Skeletal muscle cell (primary cell): ENCODE measurements around the gene TFEC.
"Not testable (repeated sequence)": the region's sequence is repeated elsewhere in the genome, so short reads cannot be mapped to it uniquely, and the experiment has no call there.

Experiments
- DNase-seq: peaks from one replicate; pipeline ENCODE4 v3.0.0-alpha.2; 2010; ENCODE audit warnings: low read depth
- H3K4me3 ChIP-seq: 2 replicates; pipeline ENCODE4 v1.5.1; 2011; ENCODE audit warnings: low read depth, mild to moderate bottlenecking, control low read depth, low read length, moderate library complexity

TFEC gene

GRCh38 chr7:115940460-115941060 is 90.0 kb downstream of the TFEC start:
- H3K4me3 ChIP-seq = no peak overlapping the region
- no peak for DNase-seq

GRCh38 chr7:115937960-115938359 is 92.6 kb downstream of the TFEC start:
- DNase-seq = no peak
- H3K4me3 ChIP-seq = no peak overlapping the region

DNA sequence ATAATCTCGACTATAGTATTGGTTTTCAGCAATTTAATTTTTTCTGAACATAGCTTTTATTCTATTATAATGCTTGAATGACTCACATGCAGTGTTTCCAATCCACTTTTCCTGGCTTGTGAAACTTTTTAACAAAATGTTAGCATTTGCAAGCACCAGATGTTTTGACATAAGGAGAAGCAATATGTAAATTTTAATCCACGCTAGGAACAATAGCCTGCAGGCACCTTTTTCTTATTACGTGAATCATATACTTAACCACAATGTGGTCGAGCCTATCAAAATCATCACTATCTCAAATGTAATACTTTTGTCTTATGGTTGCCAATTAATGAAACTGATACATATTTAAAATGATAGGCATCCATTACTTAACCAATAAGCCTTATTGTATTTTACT is 97.1 kb downstream of the TFEC start:
- DNase-seq = no peak

GRCh38 chr7:115932880-115933279 is 97.7 kb downstream of the TFEC start:
- no peak overlapping the region for H3K4me3 ChIP-seq

More for the DNA sequence above, 97.1 kb downstream of the TFEC start:
- no peak overlapping the region for H3K4me3 ChIP-seq

DNA sequence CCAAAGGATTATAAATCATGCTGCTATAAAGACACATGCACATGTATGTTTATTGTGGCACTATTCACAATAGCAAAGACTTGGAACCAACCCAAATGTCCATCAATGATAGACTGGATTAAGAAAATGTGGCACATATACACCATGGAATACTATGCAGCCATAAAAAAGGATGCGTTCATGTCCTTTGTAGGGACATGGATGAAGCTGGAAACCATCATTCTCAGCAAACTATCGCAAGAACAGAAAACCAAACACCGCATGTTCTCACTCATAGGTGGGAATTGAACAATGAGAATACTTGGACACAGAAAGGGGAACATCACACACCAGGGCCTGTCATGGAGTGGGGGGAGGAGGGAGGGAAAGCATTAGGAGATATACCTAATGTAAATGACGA is 100.4 kb downstream of the TFEC start:
- H3K4me3 ChIP-seq, DNase-seq: not testable (repeated sequence)

More at GRCh38 chr7:115932880-115933279, 97.7 kb downstream of the TFEC start:
- no peak for DNase-seq

DNA sequence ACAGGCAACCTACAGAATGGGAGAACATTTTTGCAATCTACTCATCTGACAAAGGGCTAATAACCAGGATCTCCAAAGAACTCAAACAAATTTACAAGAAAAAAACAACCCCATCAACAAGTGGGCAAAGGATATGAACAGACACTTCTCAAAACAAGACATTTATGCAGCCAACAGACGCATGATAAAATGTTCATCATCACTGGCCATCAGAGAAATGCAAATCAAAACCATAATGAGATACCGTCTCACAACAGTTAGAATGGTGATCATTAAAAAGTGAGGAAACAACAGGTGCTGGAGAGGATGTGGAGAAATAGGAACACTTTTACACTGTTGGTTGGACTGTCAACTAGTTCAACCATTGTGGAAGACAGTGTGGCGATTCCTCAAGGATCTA is 100.8 kb downstream of the TFEC start:
- not testable (repeated sequence) for H3K4me3 ChIP-seq, DNase-seq

GRCh38 chr7:115924411-115924810 is 106.2 kb downstream of the TFEC start:
- no peak overlapping the region for H3K4me3 ChIP-seq
- DNase-seq = no peak

- H3K4me3 ChIP-seq = no peak overlapping the region
- no peak for DNase-seq
These were observed 110.2 kb downstream of the TFEC start for GRCh38 chr7:115920367-115920766.

- DNase-seq = no peak
- no peak overlapping the region for H3K4me3 ChIP-seq
These were observed 115.6 kb downstream of the TFEC start for GRCh38 chr7:115914951-115915350.

DNA sequence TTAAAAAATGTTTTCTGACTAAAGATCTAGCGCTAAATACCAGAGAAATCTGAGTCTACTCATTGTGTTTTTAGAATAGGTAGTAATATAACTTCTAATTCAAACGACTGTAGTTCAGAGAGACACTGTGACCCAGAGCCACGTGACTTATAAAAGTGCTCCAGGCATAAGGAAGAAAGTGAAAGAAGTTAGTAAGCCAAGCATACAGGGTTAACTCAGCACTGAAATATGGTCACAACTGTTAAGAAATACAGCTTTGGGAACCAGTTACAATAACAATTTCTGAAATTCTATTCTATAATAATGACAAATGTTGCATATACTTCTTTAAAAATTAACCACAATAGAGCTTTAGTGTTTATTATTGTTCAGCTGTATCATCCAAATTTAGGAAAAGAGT is 119.1 kb downstream of the TFEC start:
- no peak for DNase-seq
- no peak overlapping the region for H3K4me3 ChIP-seq

- no peak overlapping the region for H3K4me3 ChIP-seq
- no peak for DNase-seq
These were observed 119.9 kb downstream of the TFEC start for GRCh38 chr7:115910541-115911164.

DNA sequence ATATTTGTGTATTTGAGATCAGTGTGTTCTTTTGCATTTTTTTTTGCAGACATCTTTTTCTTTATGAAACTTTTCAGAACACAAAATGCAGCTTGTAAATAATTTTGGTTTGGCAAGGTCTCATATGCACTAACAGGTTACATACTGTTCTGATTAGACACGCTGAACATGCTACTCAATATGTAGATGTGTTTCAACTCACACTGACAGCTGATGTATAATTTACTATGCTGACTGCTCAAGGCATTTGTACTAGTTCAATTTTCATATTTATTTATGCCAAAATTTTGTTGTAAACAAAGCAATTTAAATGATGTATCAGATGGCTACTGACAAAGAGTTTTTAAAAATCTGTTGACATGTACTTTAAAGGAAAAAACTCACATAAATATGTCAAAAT is 123.8 kb downstream of the TFEC start:
- no peak for DNase-seq
- H3K4me3 ChIP-seq = no peak overlapping the region

DNA sequence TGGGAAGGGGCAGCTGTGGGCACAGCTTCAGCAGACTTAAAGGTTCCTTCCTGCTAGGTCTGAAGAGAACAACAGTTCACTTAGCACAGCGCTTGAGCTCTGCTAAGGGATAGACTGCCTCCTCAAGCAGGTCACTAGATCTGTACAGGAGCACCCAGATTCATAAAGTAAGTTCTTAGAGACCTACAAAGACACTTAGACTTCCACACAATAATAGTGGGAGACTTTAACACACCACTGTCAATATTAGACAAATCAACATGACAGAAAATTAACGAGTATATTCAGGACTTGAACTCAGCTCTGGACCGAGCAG is 140.9 kb downstream of the TFEC start:
- H3K4me3 ChIP-seq = no peak overlapping the region
- DNase-seq = no peak

- DNase-seq = no peak
- no peak overlapping the region for H3K4me3 ChIP-seq
These were observed 141.4 kb downstream of the TFEC start for GRCh38 chr7:115888981-115889668.

DNA sequence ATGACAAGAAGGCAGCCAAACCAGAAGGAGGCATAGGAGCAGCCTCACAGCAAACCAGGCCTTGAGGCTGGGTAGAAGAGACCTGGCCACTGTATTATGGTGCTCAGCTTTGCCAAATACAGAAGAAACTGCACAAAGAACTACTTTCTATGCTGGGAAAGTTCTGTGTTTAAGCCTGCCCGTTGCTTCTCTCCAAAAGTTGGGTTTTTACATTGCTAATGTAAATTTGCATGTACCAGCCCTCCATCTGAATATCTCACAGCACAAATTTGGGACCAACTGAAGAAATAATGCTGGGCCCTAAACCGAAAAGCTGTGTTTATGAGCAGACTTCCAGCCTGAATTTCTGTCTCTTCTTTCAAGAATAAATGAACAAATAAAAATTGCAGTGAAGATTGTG is 145.0 kb downstream of the TFEC start:
- H3K4me3 ChIP-seq = no peak overlapping the region
- DNase-seq = no peak
